Heart left ventricle (tissue), 16 donors: ENCODE measurements around the gene ADGRV1. TPM values are rescaled to one million over a fixed set of nuclear protein-coding genes. Genes with fewer than 3 reads are reported as not detected.
"Not testable (repeated sequence)": the region's sequence is repeated elsewhere in the genome, so short reads cannot be mapped to it uniquely, and the experiment has no call there.

Experiments used
- ATAC-seq, 4 donors: fragments of 200-7000 bp; cut with Tn5 transposase; one replicate each; pipeline ENCODE4 v1.9.1; 2020 to 2022; ENCODE audit warnings: moderate library complexity in 4 of 4, mild to moderate bottlenecking in 3 of 4, moderate number of reproducible peaks in 1 of 4
- DNase-seq, 5 donors: peaks; one replicate each; pipeline ENCODE4 v3.0.0-alpha.2; 2020
- H3K27ac ChIP-seq, 12 donors: fragments of 200-600 bp; sonication (generic) in 4 of 12; one replicate each; pipeline versions ENCODE4 v1.5.0 to v1.8.0; 2016 to 2022; ENCODE audit warnings: mild to moderate bottlenecking in 2 of 12
- H3K27me3 ChIP-seq, 9 donors: fragments of 200-600 bp; sonication (generic) in 2 of 9; one replicate each; pipeline versions ENCODE4 v1.5.1 to v1.8.0; 2016 to 2022; ENCODE audit warnings: mild to moderate bottlenecking in 3 of 9
- H3K36me3 ChIP-seq, 9 donors: fragments of 200-600 bp; sonication (generic) in 2 of 9; one replicate each; pipeline versions ENCODE4 v1.5.0 to v1.8.0; 2018 to 2022; ENCODE audit warnings: mild to moderate bottlenecking in 2 of 9
- H3K4me1 ChIP-seq, 12 donors: fragments of 200-600 bp; sonication (generic) in 4 of 12; one replicate each; pipeline versions ENCODE4 v1.5.0 to v1.8.0; 2016 to 2022; ENCODE audit warnings: mild to moderate bottlenecking in 3 of 12
- H3K4me3 ChIP-seq, 12 donors: fragments of 200-600 bp; sonication (generic) in 4 of 12; one replicate each; pipeline versions ENCODE4 v1.5.0 to v1.8.0; 2017 to 2022; ENCODE audit warnings: mild to moderate bottlenecking in 9 of 12, moderate library complexity in 4 of 12
- H3K9me3 ChIP-seq, 12 donors: fragments of 200-600 bp; sonication (generic) in 4 of 12; one replicate each; pipeline versions ENCODE4 v1.5.0 to v1.8.0; 2016 to 2022; ENCODE audit warnings: mild to moderate bottlenecking in 1 of 12
- POLR2A ChIP-seq, 2 donors: fragments of 450-650 bp; IDR thresholded peaks; one replicate each; pipeline ENCODE4 v1.6.1; 2017; ENCODE audit warnings: antibody characterized with exemption in 2 of 2, mild to moderate bottlenecking in 2 of 2, moderate library complexity in 2 of 2
- WGBS, 4 donors: extraction: QIAGEN DNeasy Blood & Tissue Kit in 2 of 4; methylation state at CpG; one replicate each; pipeline versions ENCODE4 v1.1.5 to v1.1.7; 2013 to 2018; 5-methylcytosine and 5-hydroxymethylcytosine counted together
- intact Hi-C, 10 donors: fragments of 100-400 bp; cut with DNase I; formaldehyde crosslinking; loops; one replicate each; pipeline versions ENCODE4 v1.11.1 to v1.14.2; 2022
- polyA plus RNA-seq, 2 donors: library from polyadenylated mRNA; stranded (reverse); fragments of 200-250 nt; gene quantifications; one replicate each; pipeline ENCODE4 v1.2.3, GENCODE V29; 2013
- total RNA-seq, 9 donors: library from RNA; depleted of rRNA in 2 of 9; stranded (reverse); fragments of >200 nt in 2 of 9; fragmentation: NEBNext Ultra II Directional in 3 of 9; extraction: Animal tissue kit (Norgen Biotek cat#: 25700) in 3 of 9; gene quantifications; one replicate each; pipeline versions ENCODE4 v1.1.0 to v1.2.4, GENCODE V29; 2016 to 2023
- TF ChIP-seq, protein P1 (sequence below), 12 donors: fragments of 200-600 bp; sonication (generic) in 4 of 12; IDR thresholded peaks; one replicate each; pipeline versions ENCODE4 v1.5.0 to v1.8.0; 2018 to 2022; ENCODE audit warnings: antibody characterized with exemption in 12 of 12, mild to moderate bottlenecking in 5 of 12
- donor health status: ischemic (EF 13 %, LVEDD 7.1; RV severe dilation, severe dysfunction).
- donor health status: healthy with polysubstance abuse.
- donor health status: DM: no; HTN: yes; CAD: no.
- donor health status: DM: no; HTN: no; CAD: no.
- donor health status: ischemic (EF 25% LVEDD 6.9; RV normal size, moderate dysfunction).
- donor health status: ischemic (EF 25% LVEDD 5.7; RV mildly dilated, moderate dysfunction).
- donor health status: healthy.
- donor health status: DM: yes; HTN: yes; CAD: no.
- donor health status: ischemic (EF 35%, LVEDD 5.7; RV mildly dilated, moderate dysfunction).
- donor health status: nonischemic (EF 11% LVEDD 7.7; RV severe dilation, severe dysfunction).
- donor health status: DM: yes; HTN: yes; CAD: no.
- donor health status: PGD.
- donor health status: ischemic (EF 29% LVEDD 5.4; RV normal size, mild dysfunction).
- donor health status: nonischemic (EF 23%, LVEDD 6.1; RV moderate dilation, normal function).

Gene ADGRV1
- total and polyA plus RNA-seq, 11 donors, result 0.25 to 0.29 TPM; not detected in 9

DNA sequence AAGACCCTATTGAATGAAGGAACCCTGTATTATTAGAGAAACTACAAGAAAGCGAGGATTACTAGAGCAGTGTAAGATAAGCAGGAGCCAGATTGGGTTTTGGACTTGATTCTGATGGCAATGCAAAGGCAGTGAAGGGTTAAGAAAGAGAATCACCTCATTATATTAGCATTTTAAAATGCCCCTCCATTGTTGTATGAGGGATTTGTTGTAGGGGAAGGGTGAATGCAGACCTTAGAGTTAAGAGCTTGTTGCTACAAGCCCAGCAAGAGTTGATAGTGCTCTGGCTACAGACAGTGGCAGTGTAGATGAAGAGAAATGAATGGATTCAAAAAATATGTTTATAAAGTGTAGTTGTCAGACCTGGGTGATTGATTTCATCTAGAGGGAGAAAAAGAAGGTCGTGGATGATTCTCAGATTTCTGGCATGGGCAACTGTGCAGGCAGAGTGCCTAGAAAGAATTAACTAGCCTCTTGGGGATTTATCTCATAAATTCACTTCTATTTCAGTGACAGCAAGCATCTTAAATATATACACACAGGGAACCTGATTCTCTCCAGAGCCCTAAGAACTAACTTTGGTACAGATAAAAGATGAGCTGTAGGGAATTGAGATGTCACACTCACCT, 479.7 kb downstream of the ADGRV1 start:
- Histone ChIP-seq H3K36me3 (no peaks in the 10 kb centered on the region), H3K27me3 (no peaks in the 10 kb centered on the region), H3K9me3 (no peaks in the 10 kb centered on the region), H3K27ac (no peak overlapping the region), H3K4me1 (peaks cover 0 to 3% (median 0%) of the 10 kb centered on the region in 12 donors), H3K4me3 (no peak overlapping the region)
- WGBS, 4 donors, result 52 to 59% (median 55%) methylated on average over 2 of the region's 2 CpGs
- no peak for DNase-seq
- no peak for ATAC-seq
- TF ChIP-seq, protein P1, sequence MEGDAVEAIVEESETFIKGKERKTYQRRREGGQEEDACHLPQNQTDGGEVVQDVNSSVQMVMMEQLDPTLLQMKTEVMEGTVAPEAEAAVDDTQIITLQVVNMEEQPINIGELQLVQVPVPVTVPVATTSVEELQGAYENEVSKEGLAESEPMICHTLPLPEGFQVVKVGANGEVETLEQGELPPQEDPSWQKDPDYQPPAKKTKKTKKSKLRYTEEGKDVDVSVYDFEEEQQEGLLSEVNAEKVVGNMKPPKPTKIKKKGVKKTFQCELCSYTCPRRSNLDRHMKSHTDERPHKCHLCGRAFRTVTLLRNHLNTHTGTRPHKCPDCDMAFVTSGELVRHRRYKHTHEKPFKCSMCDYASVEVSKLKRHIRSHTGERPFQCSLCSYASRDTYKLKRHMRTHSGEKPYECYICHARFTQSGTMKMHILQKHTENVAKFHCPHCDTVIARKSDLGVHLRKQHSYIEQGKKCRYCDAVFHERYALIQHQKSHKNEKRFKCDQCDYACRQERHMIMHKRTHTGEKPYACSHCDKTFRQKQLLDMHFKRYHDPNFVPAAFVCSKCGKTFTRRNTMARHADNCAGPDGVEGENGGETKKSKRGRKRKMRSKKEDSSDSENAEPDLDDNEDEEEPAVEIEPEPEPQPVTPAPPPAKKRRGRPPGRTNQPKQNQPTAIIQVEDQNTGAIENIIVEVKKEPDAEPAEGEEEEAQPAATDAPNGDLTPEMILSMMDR (IDR thresholded peaks at IDR 0.05), result no peak
- TF ChIP-seq POLR2A (IDR thresholded peaks at IDR 0.05), result no peak
- intact Hi-C loops, result no loop called here

GRCh38 chr5:91041132-91041531, 482.5 kb downstream of the ADGRV1 start:
- DNase-seq, ATAC-seq, H3K4me1 ChIP-seq, H3K4me3 ChIP-seq, H3K36me3 ChIP-seq, H3K27me3 ChIP-seq, H3K27ac ChIP-seq, intact Hi-C loops: not testable (repeated sequence)
- 83 to 100% (median 91%) methylated on average over 1 of the region's 1 CpG for WGBS, 4 donors
- H3K9me3 ChIP-seq, result peaks cover 0 to 11% (median 0%) of the 10 kb centered on the region in 12 donors

GRCh38 chr5:91042247-91042935, 483.8 kb downstream of the ADGRV1 start:
- H3K27me3 ChIP-seq, result no peaks in the 10 kb centered on the region
- no peak overlapping the region for H3K27ac ChIP-seq
- H3K4me3 ChIP-seq, result no peak overlapping the region
- H3K36me3 ChIP-seq, result no peaks in the 10 kb centered on the region
- peaks cover 0 to 4% (median 0%) of the 10 kb centered on the region in 12 donors for H3K4me1 ChIP-seq
- ATAC-seq, result no peak
- DNase-seq, result no peak
- intact Hi-C loops, result no loop called here
- TF ChIP-seq POLR2A (IDR thresholded peaks at IDR 0.05), result no peak
- TF ChIP-seq, protein P1 (IDR thresholded peaks at IDR 0.05), result no peak
- peaks cover 0 to 11% (median 0%) of the 10 kb centered on the region in 12 donors for H3K9me3 ChIP-seq
- 90 to 97% (median 94%) methylated on average over 1 of the region's 1 CpG for WGBS, 4 donors

- H3K27me3 ChIP-seq, result no peaks in the 10 kb centered on the region
- no peak overlapping the region for H3K4me3 ChIP-seq
- ATAC-seq (peak in 2 of 4 donors; percentile 29 to 47), DNase-seq (no peak)
- H3K9me3 ChIP-seq, result peaks cover 0 to 11% (median 0%) of the 10 kb centered on the region in 12 donors
- intact Hi-C loops, result no loop called here
- TF ChIP-seq, protein P1 (IDR thresholded peaks at IDR 0.05), result no peak
- TF ChIP-seq POLR2A (IDR thresholded peaks at IDR 0.05), result no peak
- no peak overlapping the region for H3K27ac ChIP-seq
- WGBS, 4 donors, result 36 to 46% (median 43%) methylated on average over 2 of the region's 2 CpGs
- peaks cover 0 to 4% (median 0%) of the 10 kb centered on the region in 12 donors for H3K4me1 ChIP-seq
- H3K36me3 ChIP-seq, result no peaks in the 10 kb centered on the region
Observed at GRCh38 chr5:91042936-91043255, 484.3 kb downstream of the ADGRV1 start.
